Prostate gland (tissue), 2 donors: Measurements from ENCODE around the gene TAF1C. TPM values are rescaled to one million over a fixed set of nuclear protein-coding genes. Genes with fewer than 3 reads are reported as not detected.

Source experiments
- DNase-seq: peaks from one replicate; pipeline ENCODE4 v3.0.0-alpha.2; 2019; ENCODE audit warnings: low spot score
- H3K27ac ChIP-seq, 2 donors: fragments of 200-600 bp; sonication (generic); 2 replicates each; pipeline ENCODE4 v1.5.1; 2017 to 2019
- H3K27me3 ChIP-seq: fragments of 200-600 bp; sonication (generic); replicated peaks from 2 replicates; pipeline ENCODE4 v1.5.1; 2019; ENCODE audit not compliant: insufficient read depth
- H3K36me3 ChIP-seq, 2 donors: fragments of 200-600 bp; sonication (generic); 1 replicate in 1 of 2; 2 replicates in 1 of 2; pipeline versions ENCODE4 v1.5.1 to v1.8.1; 2017 to 2019
- H3K4me1 ChIP-seq: fragments of 200-600 bp; sonication (generic); replicated peaks from 2 replicates; pipeline ENCODE4 v1.5.1; 2019
- H3K4me3 ChIP-seq, 2 donors: fragments of 200-600 bp; sonication (generic); 2 replicates each; pipeline ENCODE4 v1.5.1; 2017 to 2019
- H3K9me3 ChIP-seq: fragments of 200-600 bp; sonication (generic); 2 replicates; pipeline ENCODE4 v1.5.1; 2017
- POLR2A ChIP-seq: fragments of 450-650 bp; IDR thresholded peaks from one replicate; pipeline ENCODE4 v1.6.1; 2016; ENCODE audit warnings: antibody characterized with exemption, mild to moderate bottlenecking
- POLR2AphosphoS5 ChIP-seq: sonication (generic); formaldehyde crosslinking; IDR thresholded peaks from one replicate; pipeline ENCODE4 v1.6.1; 2017; ENCODE audit warnings: antibody characterized with exemption
- WGBS: methylation state at CpG from one replicate; pipeline ENCODE4 v1.1.5; 2018; 5-methylcytosine and 5-hydroxymethylcytosine counted together
- intact Hi-C: fragments of 100-400 bp; cut with DNase I; formaldehyde crosslinking; loops from one replicate; pipeline ENCODE4 v1.14.2; 2022
- total RNA-seq, 2 donors: library from RNA; depleted of rRNA; stranded (reverse); fragments of >200 nt; gene quantifications; one replicate each; pipeline ENCODE4 v1.1.0, GENCODE V29; 2016
- TF ChIP-seq, protein P1 (sequence below), 4 experiments: fragments of 200-600 bp in 2 of 4; fragments of 450-650 bp in 2 of 4; sonication (generic) in 2 of 4; IDR thresholded peaks; 1 replicate in 3 of 4; 2 replicates in 1 of 4; pipeline ENCODE4 v1.5.1; 2016 to 2019; ENCODE audit warnings: antibody characterized with exemption in 4 of 4, mild to moderate bottlenecking in 2 of 4, moderate library complexity in 2 of 4

The TAF1C gene
- total RNA-seq, 2 donors from 2014 or later = 53.4 to 87.9 TPM

GRCh38 chr16:84141143-84141670, 45.6 kb downstream of the TAF1C start:
- Histone ChIP-seq H3K27ac (no peak overlapping the region), H3K27me3 (no peaks in the 10 kb centered on the region), H3K36me3 (no peaks in the 10 kb centered on the region), H3K4me1 (peaks cover 5% of the 10 kb centered on the region), H3K9me3 (no peaks in the 10 kb centered on the region), H3K4me3 (no peak overlapping the region)
- 68% methylated on average over 13 of the region's 13 CpGs for WGBS
- TF ChIP-seq POLR2AphosphoS5 (no peak), POLR2A (no peak)
- TF ChIP-seq, protein P1, sequence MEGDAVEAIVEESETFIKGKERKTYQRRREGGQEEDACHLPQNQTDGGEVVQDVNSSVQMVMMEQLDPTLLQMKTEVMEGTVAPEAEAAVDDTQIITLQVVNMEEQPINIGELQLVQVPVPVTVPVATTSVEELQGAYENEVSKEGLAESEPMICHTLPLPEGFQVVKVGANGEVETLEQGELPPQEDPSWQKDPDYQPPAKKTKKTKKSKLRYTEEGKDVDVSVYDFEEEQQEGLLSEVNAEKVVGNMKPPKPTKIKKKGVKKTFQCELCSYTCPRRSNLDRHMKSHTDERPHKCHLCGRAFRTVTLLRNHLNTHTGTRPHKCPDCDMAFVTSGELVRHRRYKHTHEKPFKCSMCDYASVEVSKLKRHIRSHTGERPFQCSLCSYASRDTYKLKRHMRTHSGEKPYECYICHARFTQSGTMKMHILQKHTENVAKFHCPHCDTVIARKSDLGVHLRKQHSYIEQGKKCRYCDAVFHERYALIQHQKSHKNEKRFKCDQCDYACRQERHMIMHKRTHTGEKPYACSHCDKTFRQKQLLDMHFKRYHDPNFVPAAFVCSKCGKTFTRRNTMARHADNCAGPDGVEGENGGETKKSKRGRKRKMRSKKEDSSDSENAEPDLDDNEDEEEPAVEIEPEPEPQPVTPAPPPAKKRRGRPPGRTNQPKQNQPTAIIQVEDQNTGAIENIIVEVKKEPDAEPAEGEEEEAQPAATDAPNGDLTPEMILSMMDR (IDR thresholded peaks at IDR 0.05) = no peak
- DNase-seq = no peak
- intact Hi-C loops = no loop called here

- intact Hi-C loops = no loop called here
- TF ChIP-seq, protein P1 (IDR thresholded peaks at IDR 0.05) = no peak
- TF ChIP-seq POLR2A = no peak
- no peak for TF ChIP-seq POLR2AphosphoS5
- no peaks in the 10 kb centered on the region for H3K9me3 ChIP-seq
- 78% methylated on average over 6 of the region's 6 CpGs for WGBS
- no peak for DNase-seq
- H3K36me3 ChIP-seq = no peaks in the 10 kb centered on the region
- H3K4me3 ChIP-seq = no peak overlapping the region
- no peaks in the 10 kb centered on the region for H3K27me3 ChIP-seq
- no peak overlapping the region for H3K27ac ChIP-seq
- peaks cover 5% of the 10 kb centered on the region for H3K4me1 ChIP-seq
Observed at GRCh38 chr16:84139628-84140258, 47.1 kb downstream of the TAF1C start.

GRCh38 chr16:84138824-84139627, 47.8 kb downstream of the TAF1C start:
- Histone ChIP-seq H3K36me3 (no peaks in the 10 kb centered on the region), H3K27me3 (no peaks in the 10 kb centered on the region), H3K4me3 (no peak overlapping the region), H3K9me3 (no peaks in the 10 kb centered on the region), H3K4me1 (peaks cover 5% of the 10 kb centered on the region), H3K27ac (no peak overlapping the region)
- intact Hi-C loops = no loop called here
- 44% methylated on average over 14 of the region's 14 CpGs for WGBS
- TF ChIP-seq, protein P1 (IDR thresholded peaks at IDR 0.05) = no peak
- TF ChIP-seq POLR2AphosphoS5 (no peak), POLR2A (no peak)
- DNase-seq = peak; percentile 19

- DNase-seq = no peak
Observed at GRCh38 chr16:84138500-84138823, 48.4 kb downstream of the TAF1C start.

More at GRCh38 chr16:84138500-84138823, 48.4 kb downstream of the TAF1C start:
- H3K27ac ChIP-seq = no peak overlapping the region
- H3K9me3 ChIP-seq = no peaks in the 10 kb centered on the region
- no peaks in the 10 kb centered on the region for H3K27me3 ChIP-seq
- TF ChIP-seq, protein P1 (IDR thresholded peaks at IDR 0.05) = no peak
- no peak for TF ChIP-seq POLR2A
- no peak for TF ChIP-seq POLR2AphosphoS5
- peaks cover 5% of the 10 kb centered on the region for H3K4me1 ChIP-seq
- H3K36me3 ChIP-seq = no peaks in the 10 kb centered on the region
- 52% methylated on average over 2 of the region's 2 CpGs for WGBS
- intact Hi-C loops = no loop called here
- no peak overlapping the region for H3K4me3 ChIP-seq
